Urinary bladder (tissue), 4 donors: ENCODE results near the gene MBP. TPM values are rescaled to one million over a fixed set of nuclear protein-coding genes. Genes with fewer than 3 reads are reported as not detected.

ENCODE experiments used
- DNase-seq: peaks from one replicate; pipeline ENCODE4 v3.0.0-alpha.2; 2015; ENCODE audit errors: extremely low spot score
- H3K27ac ChIP-seq: one replicate; pipeline ENCODE4 v1.5.1; 2013; ENCODE audit warnings: low read depth, mild to moderate bottlenecking, moderate library complexity
- H3K36me3 ChIP-seq: one replicate; pipeline ENCODE4 v1.6.1; 2013; ENCODE audit warnings: mild to moderate bottlenecking, moderate library complexity; ENCODE audit not compliant: insufficient read depth
- H3K4me1 ChIP-seq: one replicate; pipeline ENCODE4 v1.6.1; 2013; ENCODE audit warnings: mild to moderate bottlenecking, moderate library complexity; ENCODE audit not compliant: insufficient read depth
- H3K4me3 ChIP-seq: one replicate; pipeline ENCODE4 v1.5.1; 2013; ENCODE audit warnings: low read depth, low read length
- WGBS: extraction: QIAGEN DNeasy Blood & Tissue Kit; methylation state at CpG from one replicate; pipeline ENCODE4 v1.1.7; 2013; 5-methylcytosine and 5-hydroxymethylcytosine counted together
- polyA plus RNA-seq: library from polyadenylated mRNA; stranded (reverse); fragments of 200-250 nt; gene quantifications from one replicate; pipeline ENCODE4 v1.2.3, GENCODE V29; 2013
- total RNA-seq: library from RNA; depleted of rRNA; stranded (reverse); fragments of >200 nt; gene quantifications from one replicate; pipeline ENCODE4 v1.2.3, GENCODE V29; 2014
- donor health status: healthy with polysubstance abuse.
- donor health status: healthy.

The MBP gene
- total and polyA plus RNA-seq, 2 donors, result 9.6 to 24.4 TPM

GRCh38 chr18:77003316-77003715, 129.3 kb downstream of the MBP start:
- DNase-seq, result no peak
- no peak overlapping the region for H3K4me3 ChIP-seq
- H3K27ac ChIP-seq, result no peak overlapping the region
- 91% methylated on average over 7 of the region's 7 CpGs for WGBS
- H3K4me1 ChIP-seq, result no peaks in the 10 kb centered on the region
- no peaks in the 10 kb centered on the region for H3K36me3 ChIP-seq

GRCh38 chr18:77002496-77002895, 130.1 kb downstream of the MBP start:
- 82% methylated on average over 10 of the region's 10 CpGs for WGBS
- Histone ChIP-seq H3K4me1 (no peaks in the 10 kb centered on the region), H3K4me3 (no peak overlapping the region), H3K27ac (no peak overlapping the region), H3K36me3 (no peaks in the 10 kb centered on the region)
- DNase-seq, result no peak

- no peak overlapping the region for H3K27ac ChIP-seq
- H3K36me3 ChIP-seq, result no peaks in the 10 kb centered on the region
- H3K4me3 ChIP-seq, result no peak overlapping the region
- 82% methylated on average over 7 of the region's 7 CpGs for whole genome bisulfite sequencing
- DNase-seq, result no peak
- H3K4me1 ChIP-seq, result no peaks in the 10 kb centered on the region
Observed at GRCh38 chr18:77001979-77002378, 130.6 kb downstream of the MBP start.

- no peak overlapping the region for H3K4me3 ChIP-seq
- 82% methylated on average over 19 of the region's 19 CpGs for WGBS
- no peak overlapping the region for H3K27ac ChIP-seq
- no peak for DNase-seq
- H3K4me1 ChIP-seq, result no peaks in the 10 kb centered on the region
- no peaks in the 10 kb centered on the region for H3K36me3 ChIP-seq
Observed at GRCh38 chr18:77001041-77001440, 131.5 kb downstream of the MBP start.

- no peak for DNase-seq
- WGBS, result 9% methylated on average over 11 of the region's 11 CpGs
- no peak overlapping the region for H3K27ac ChIP-seq
- H3K4me3 ChIP-seq, result peak overlapping the region; percentile 21
- H3K36me3 ChIP-seq, result no peaks in the 10 kb centered on the region
- H3K4me1 ChIP-seq, result no peaks in the 10 kb centered on the region
Observed at GRCh38 chr18:77000527-77000926, 132.1 kb downstream of the MBP start.

GRCh38 chr18:76999077-76999476, 133.5 kb downstream of the MBP start:
- Histone ChIP-seq H3K4me1 (no peaks in the 10 kb centered on the region), H3K27ac (no peak overlapping the region), H3K4me3 (no peak overlapping the region), H3K36me3 (no peaks in the 10 kb centered on the region)
- 94% methylated on average over 13 of the region's 13 CpGs for WGBS
- no peak for DNase-seq

- DNase-seq, result no peak
- H3K27ac ChIP-seq, result no peak overlapping the region
- no peaks in the 10 kb centered on the region for H3K36me3 ChIP-seq
- 86% methylated on average over 38 of the region's 38 CpGs for WGBS
- H3K4me1 ChIP-seq, result no peaks in the 10 kb centered on the region
- no peak overlapping the region for H3K4me3 ChIP-seq
Observed at GRCh38 chr18:76997951-76998808, 134.4 kb downstream of the MBP start.

GRCh38 chr18:76996429-76996828, 136.2 kb downstream of the MBP start:
- 51% methylated on average over 7 of the region's 7 CpGs for WGBS
- H3K4me3 ChIP-seq, result no peak overlapping the region
- no peaks in the 10 kb centered on the region for H3K4me1 ChIP-seq
- H3K36me3 ChIP-seq, result no peaks in the 10 kb centered on the region
- DNase-seq, result no peak
- no peak overlapping the region for H3K27ac ChIP-seq

GRCh38 chr18:76995896-76996295, 136.7 kb downstream of the MBP start:
- H3K4me1 ChIP-seq, result no peaks in the 10 kb centered on the region
- 37% methylated on average over 7 of the region's 7 CpGs for WGBS
- DNase-seq, result no peak
- H3K4me3 ChIP-seq, result no peak overlapping the region
- no peaks in the 10 kb centered on the region for H3K36me3 ChIP-seq
- H3K27ac ChIP-seq, result no peak overlapping the region

- 73% methylated on average over 8 of the region's 8 CpGs for WGBS
- H3K4me1 ChIP-seq, result no peaks in the 10 kb centered on the region
Observed at GRCh38 chr18:76994086-76994654, 138.4 kb downstream of the MBP start.

GRCh38 chr18:76993573-76993972, 139.0 kb downstream of the MBP start:
- no peak overlapping the region for H3K27ac ChIP-seq
- no peak for DNase-seq

More at GRCh38 chr18:76994086-76994654, 138.4 kb downstream of the MBP start:
- no peak overlapping the region for H3K27ac ChIP-seq
- H3K36me3 ChIP-seq, result no peaks in the 10 kb centered on the region
- no peak for DNase-seq
- no peak overlapping the region for H3K4me3 ChIP-seq

GRCh38 chr18:76993085-76993382, 139.5 kb downstream of the MBP start:
- no peak for DNase-seq
- no peak overlapping the region for H3K4me3 ChIP-seq
- 91% methylated on average over 6 of the region's 6 CpGs for WGBS
- no peak overlapping the region for H3K27ac ChIP-seq
- no peaks in the 10 kb centered on the region for H3K36me3 ChIP-seq
- H3K4me1 ChIP-seq, result no peaks in the 10 kb centered on the region

More at GRCh38 chr18:76993573-76993972, 139.0 kb downstream of the MBP start:
- Histone ChIP-seq H3K4me1 (no peaks in the 10 kb centered on the region), H3K36me3 (no peaks in the 10 kb centered on the region), H3K4me3 (no peak overlapping the region)
- 94% methylated on average over 11 of the region's 11 CpGs for WGBS

- Histone ChIP-seq H3K4me1 (no peaks in the 10 kb centered on the region), H3K36me3 (no peaks in the 10 kb centered on the region), H3K27ac (no peak overlapping the region), H3K4me3 (no peak overlapping the region)
- no peak for DNase-seq
- 81% methylated on average over 17 of the region's 17 CpGs for WGBS
Observed at GRCh38 chr18:76992226-76993084, 140.1 kb downstream of the MBP start.
